WERI-Rb-1 (cell line): ENCODE measurements around the gene SPDYC.
"Not testable (repeated sequence)": the region's sequence is repeated elsewhere in the genome, so short reads cannot be mapped to it uniquely, and the experiment has no call there.

Experiments
- DNase-seq: peaks from one replicate; pipeline ENCODE4 v3.0.0-alpha.2; 2020
- H3K27ac ChIP-seq: fragments of 250-450 bp; sonication (Bioruptor Pico); 2 replicates; pipeline ENCODE4 v1.5.1; 2020; ENCODE audit warnings: mild to moderate bottlenecking, moderate library complexity
- H3K27me3 ChIP-seq: fragments of 250-450 bp; sonication (Bioruptor Pico); 2 replicates; pipeline ENCODE4 v1.5.1; 2021; ENCODE audit warnings: mild to moderate bottlenecking, low read depth, moderate library complexity; ENCODE audit not compliant: insufficient read depth, severe bottlenecking
- H3K36me3 ChIP-seq: fragments of 250-450 bp; sonication (Bioruptor Pico); 2 replicates; pipeline ENCODE4 v1.5.1; 2020; ENCODE audit warnings: mild to moderate bottlenecking, moderate library complexity
- H3K4me3 ChIP-seq: 2 replicates; pipeline ENCODE4 v1.5.1; 2011; ENCODE audit warnings: low read depth, mild to moderate bottlenecking, control low read depth, low read length
- H3K9me3 ChIP-seq: fragments of 250-450 bp; sonication (Bioruptor Pico); 2 replicates; pipeline ENCODE4 v1.5.1; 2021; ENCODE audit warnings: mild to moderate bottlenecking, moderate library complexity; ENCODE audit not compliant: severe bottlenecking
- CTCF ChIP-seq: IDR thresholded peaks from 2 replicates; pipeline ENCODE4 v1.5.1; 2011; ENCODE audit warnings: low read depth, mild to moderate bottlenecking, control low read depth, inconsistent platforms, low read length

Gene SPDYC

DNA sequence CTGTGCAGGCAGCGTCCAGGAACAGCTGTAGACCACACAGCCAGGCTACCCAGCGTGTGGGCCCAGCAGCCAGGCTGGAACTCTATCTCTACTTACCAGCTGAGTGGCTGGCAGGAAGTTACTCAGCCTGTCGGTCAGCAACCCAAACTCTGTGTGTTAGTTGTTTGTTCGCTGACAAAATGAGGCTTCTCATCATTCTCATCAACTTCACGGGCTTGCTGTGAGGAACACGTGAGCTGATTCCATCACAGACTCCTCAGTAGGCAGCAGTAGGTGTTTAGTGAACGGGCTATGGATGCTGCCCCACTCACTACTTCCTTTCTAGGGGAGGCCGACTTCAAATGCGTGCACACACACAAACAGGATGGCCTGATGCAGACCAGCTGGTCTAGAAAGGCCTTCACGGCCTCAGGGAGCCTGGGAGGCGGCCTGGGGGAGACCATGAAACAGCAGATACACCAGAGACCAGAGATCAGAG lies 830 bp upstream of the SPDYC start:
- TF ChIP-seq CTCF: no peak
- Histone ChIP-seq H3K27ac (no peak overlapping the region), H3K36me3 (no peaks in the 10 kb centered on the region)

DNA sequence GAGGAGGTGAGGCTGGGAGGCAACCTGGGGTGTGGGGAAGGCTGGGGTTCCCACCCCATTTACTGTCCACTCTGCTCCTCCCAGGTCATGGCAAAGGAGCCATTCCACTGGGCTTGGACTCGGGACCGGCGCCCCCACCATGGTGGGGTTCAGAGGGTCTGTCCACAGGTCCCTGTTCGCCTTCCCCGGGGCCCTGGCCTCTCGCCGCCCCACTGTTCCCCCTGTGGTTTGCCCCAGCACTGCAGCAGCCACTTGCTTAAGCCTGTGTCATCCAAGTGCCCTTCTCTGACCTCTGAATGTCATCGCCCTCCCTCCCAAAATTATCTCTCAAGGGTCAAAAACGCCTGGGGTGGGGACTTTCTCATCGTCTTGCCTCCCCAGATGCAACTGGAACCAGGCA lies 2.6 kb downstream of the SPDYC start:
- Histone ChIP-seq H3K27me3 (no peaks in the 10 kb centered on the region), H3K36me3 (no peaks in the 10 kb centered on the region), H3K4me3 (no peak overlapping the region), H3K27ac (no peak overlapping the region), H3K9me3 (no peaks in the 10 kb centered on the region)
- DNase-seq: no peak
- TF ChIP-seq CTCF: no peak

More for the DNA sequence above, 830 bp upstream of the SPDYC start:
- Histone ChIP-seq H3K9me3 (no peaks in the 10 kb centered on the region), H3K4me3 (no peak overlapping the region), H3K27me3 (no peaks in the 10 kb centered on the region)
- no peak for DNase-seq

DNA sequence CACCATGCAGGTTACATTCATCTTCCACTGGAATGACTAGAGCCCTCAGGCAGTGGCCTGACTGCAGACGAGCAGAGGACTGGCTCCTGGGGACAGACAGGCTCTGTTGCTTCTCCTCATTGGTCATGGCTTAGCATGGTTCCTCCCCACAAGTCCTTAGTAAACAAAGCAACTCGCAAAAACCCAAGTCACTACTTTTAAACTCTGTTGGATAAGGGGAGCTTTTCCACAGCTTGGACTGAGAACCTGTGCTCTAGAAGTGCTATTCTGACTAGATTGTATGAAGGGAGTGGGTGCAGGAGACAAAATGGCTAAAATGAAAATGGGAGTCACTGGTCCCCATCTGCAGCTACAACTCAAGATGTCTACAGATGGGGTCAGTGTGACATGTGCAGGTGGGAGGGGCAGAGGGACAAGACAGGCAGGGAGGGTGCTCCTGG lies 4.6 kb downstream of the SPDYC start:
- H3K9me3 ChIP-seq, DNase-seq, H3K27ac ChIP-seq, H3K36me3 ChIP-seq, H3K27me3 ChIP-seq, H3K4me3 ChIP-seq: not testable (repeated sequence)

GRCh38 chr11:65180877-65181568 lies 11.0 kb downstream of the SPDYC start:
- no peaks in the 10 kb centered on the region for H3K27me3 ChIP-seq
- peak; percentile 88 for DNase-seq

GRCh38 chr11:65181569-65182257 lies 11.7 kb downstream of the SPDYC start, which contains the start of gene CAPN1:
CAPN1 (plus strand) TSS chr11:65181928; CDS start chr11:65182702, 774 bp downstream.
- Histone ChIP-seq H3K27ac (peak within 1 kb of the TSS; percentile 92), H3K27me3 (no peaks in the 10 kb centered on the region), H3K9me3 (no peaks in the 10 kb centered on the region), H3K36me3 (peaks cover 11% of the 10 kb centered on the region), H3K4me3 (peak within 1 kb of the TSS; percentile 92)
- peak; percentile 72 for DNase-seq
- TF ChIP-seq CTCF: no peak

More at GRCh38 chr11:65180877-65181568, 11.0 kb downstream of the SPDYC start:
- peak; percentile 76 for TF ChIP-seq CTCF
- Histone ChIP-seq H3K27ac (peak overlapping the region; percentile 92), H3K4me3 (peak overlapping the region; percentile 92), H3K9me3 (no peaks in the 10 kb centered on the region), H3K36me3 (peaks cover 8% of the 10 kb centered on the region)
